PC-9 (cell line): ENCODE data around the gene THAP12. TPM values are rescaled to one million over a fixed set of nuclear protein-coding genes. Genes with fewer than 3 reads are reported as not detected.

ENCODE experiments used
- BruUV-seq: library from RNA; stranded (reverse); fragments of 400-500 nt; replicated peaks from 2 replicates; lab custom pipeline; 2021; lab: Mats Ljungman, UMichigan
- CTCF ChIA-PET: fragments of 300-600 bp; sonication (Branson Sonifier 250); formaldehyde crosslinking; loops from one replicate; lab custom pipeline; 2022; ENCODE audit warnings: antibody characterized with exemption; lab: Charles Lee
- POLR2A ChIA-PET: fragments of 300-600 bp; sonication (Branson Sonifier 250); formaldehyde crosslinking; loops from one replicate; lab custom pipeline; 2022; ENCODE audit warnings: antibody characterized with exemption; ENCODE audit not compliant: unreplicated experiment; lab: Charles Lee
- DNase-seq, 2 experiments: peaks; one replicate each; pipeline versions ENCODE4 v3.0.0 to v3.0.0-alpha.2; 2015 to 2022; ENCODE audit warnings: mixed read lengths in 1 of 2
- H2AFZ ChIP-seq: fragments of 200-600 bp; sonication (generic); 2 replicates; pipeline ENCODE4 v1.8.1; 2017; ENCODE audit warnings: antibody characterized with exemption
- H3F3A ChIP-seq: fragments of 200-600 bp; sonication (generic); 2 replicates; pipeline ENCODE4 v1.8.1; 2017; ENCODE audit warnings: antibody characterized with exemption, mild to moderate bottlenecking, low read depth; ENCODE audit not compliant: insufficient read depth
- H3K27ac ChIP-seq: fragments of 200-600 bp; sonication (generic); 2 replicates; pipeline ENCODE4 v1.6.1; 2016; ENCODE audit warnings: mixed run types
- H3K27me3 ChIP-seq: fragments of 200-600 bp; sonication (generic); 2 replicates; pipeline ENCODE4 v1.6.1; 2016; ENCODE audit warnings: low read depth, mixed run types; ENCODE audit not compliant: insufficient read depth
- H3K36me3 ChIP-seq: fragments of 200-600 bp; sonication (generic); 2 replicates; pipeline ENCODE4 v1.6.1; 2016; ENCODE audit warnings: low read depth, mixed run types
- H3K4me1 ChIP-seq: fragments of 200-600 bp; sonication (generic); replicated peaks from 2 replicates; pipeline ENCODE4 v1.6.1; 2016; ENCODE audit warnings: mixed run types; ENCODE audit not compliant: insufficient read depth
- H3K4me2 ChIP-seq: fragments of 200-600 bp; sonication (generic); 2 replicates; pipeline ENCODE4 v1.6.1; 2017; ENCODE audit warnings: mixed run types
- H3K4me3 ChIP-seq: fragments of 200-600 bp; sonication (generic); 2 replicates; pipeline ENCODE4 v1.6.1; 2016; ENCODE audit warnings: mixed run types
- H3K79me2 ChIP-seq: fragments of 200-600 bp; sonication (generic); 2 replicates; pipeline ENCODE4 v1.6.1; 2017; ENCODE audit warnings: low read depth, mixed run types
- H3K9me2 ChIP-seq: fragments of 200-600 bp; sonication (generic); 2 replicates; pipeline ENCODE4 v1.8.1; 2017; ENCODE audit warnings: mild to moderate bottlenecking; ENCODE audit not compliant: insufficient read depth
- H3K9me3 ChIP-seq: fragments of 200-600 bp; sonication (generic); 2 replicates; pipeline ENCODE4 v1.8.1; 2016; ENCODE audit warnings: low read depth; ENCODE audit not compliant: insufficient read depth
- H4K20me1 ChIP-seq: fragments of 200-600 bp; sonication (generic); 2 replicates; pipeline ENCODE4 v1.8.1; 2017; ENCODE audit not compliant: insufficient read depth
- EZH2 ChIP-seq: fragments of 200-600 bp; sonication (generic); IDR thresholded peaks from 2 replicates; pipeline ENCODE4 v1.8.0; 2017; ENCODE audit warnings: antibody characterized with exemption, low read depth
- intact Hi-C: fragments of 100-400 bp; cut with micrococcal nuclease; formaldehyde crosslinking; loops from one replicate; pipeline ENCODE4 v1.10.0; 2022; ENCODE audit not compliant: unreplicated experiment
- total RNA-seq: library from RNA; stranded (reverse); gene quantifications from 2 replicates; pipeline ENCODE4 v1.2.3, GENCODE V29; 2021
- TF ChIP-seq, protein P1 (sequence below): fragments of 200-600 bp; sonication (generic); conservative IDR thresholded peaks from 2 replicates; pipeline ENCODE4 v1.6.1; 2017; ENCODE audit warnings: mixed run types, antibody characterized with exemption, mild to moderate bottlenecking, moderate library complexity

THAP12 gene
- total RNA-seq, 1 experiment from 2014 or later, result 52.3 TPM

GRCh38 chr11:76362716-76363115 lies 18.2 kb downstream of the THAP12 start:
- no peak for TF ChIP-seq EZH2
- TF ChIP-seq, protein P1, sequence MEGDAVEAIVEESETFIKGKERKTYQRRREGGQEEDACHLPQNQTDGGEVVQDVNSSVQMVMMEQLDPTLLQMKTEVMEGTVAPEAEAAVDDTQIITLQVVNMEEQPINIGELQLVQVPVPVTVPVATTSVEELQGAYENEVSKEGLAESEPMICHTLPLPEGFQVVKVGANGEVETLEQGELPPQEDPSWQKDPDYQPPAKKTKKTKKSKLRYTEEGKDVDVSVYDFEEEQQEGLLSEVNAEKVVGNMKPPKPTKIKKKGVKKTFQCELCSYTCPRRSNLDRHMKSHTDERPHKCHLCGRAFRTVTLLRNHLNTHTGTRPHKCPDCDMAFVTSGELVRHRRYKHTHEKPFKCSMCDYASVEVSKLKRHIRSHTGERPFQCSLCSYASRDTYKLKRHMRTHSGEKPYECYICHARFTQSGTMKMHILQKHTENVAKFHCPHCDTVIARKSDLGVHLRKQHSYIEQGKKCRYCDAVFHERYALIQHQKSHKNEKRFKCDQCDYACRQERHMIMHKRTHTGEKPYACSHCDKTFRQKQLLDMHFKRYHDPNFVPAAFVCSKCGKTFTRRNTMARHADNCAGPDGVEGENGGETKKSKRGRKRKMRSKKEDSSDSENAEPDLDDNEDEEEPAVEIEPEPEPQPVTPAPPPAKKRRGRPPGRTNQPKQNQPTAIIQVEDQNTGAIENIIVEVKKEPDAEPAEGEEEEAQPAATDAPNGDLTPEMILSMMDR, result no peak
- H3K9me2 ChIP-seq, result no peaks in the 10 kb centered on the region
- H3K36me3 ChIP-seq, result no peaks in the 10 kb centered on the region
- no peaks in the 10 kb centered on the region for H3K27me3 ChIP-seq
- intact Hi-C loops, result no loop called here
- H3K27ac ChIP-seq, result no peak overlapping the region
- no peak overlapping the region for H3K4me3 ChIP-seq
- POLR2A ChIA-PET, result no interaction called here
- H2AFZ ChIP-seq, result no peak overlapping the region
- DNase-seq, result no peak
- no peaks in the 10 kb centered on the region for H3F3A ChIP-seq
- H3K4me1 ChIP-seq, result no peaks in the 10 kb centered on the region
- H4K20me1 ChIP-seq, result peaks cover 12% of the 10 kb centered on the region; the same call in 1 of the 2 replicates
- no peak overlapping the region for H3K4me2 ChIP-seq
- no peaks in the 10 kb centered on the region for H3K9me3 ChIP-seq
- peaks cover 29% of the 10 kb centered on the region for H3K79me2 ChIP-seq
- no TSS peak for BruUV-seq
- CTCF ChIA-PET, result no interaction called here

- Histone ChIP-seq H2AFZ (no peak overlapping the region), H3K9me3 (no peaks in the 10 kb centered on the region; the same call in 1 of the 2 replicates), H3K4me3 (no peak overlapping the region), H3K27ac (no peak overlapping the region), H3K9me2 (no peaks in the 10 kb centered on the region), H3K27me3 (no peaks in the 10 kb centered on the region), H4K20me1 (peaks cover 12% of the 10 kb centered on the region; the same call in 1 of the 2 replicates), H3K4me1 (no peaks in the 10 kb centered on the region), H3K36me3 (no peaks in the 10 kb centered on the region), H3F3A (no peaks in the 10 kb centered on the region), H3K4me2 (no peak overlapping the region), H3K79me2 (peaks cover 20% of the 10 kb centered on the region)
- TF ChIP-seq EZH2, result no peak
- TF ChIP-seq, protein P1, result no peak
- ChIA-PET POLR2A (interaction anchor here (0.7 kb wide), 1 partner anchor 67 kb away, joined by 3 read pairs; no protein-coding TSS in a partner anchor), CTCF (no interaction called here)
- no TSS peak for BruUV-seq
- intact Hi-C loops, result no loop called here
- no peak for DNase-seq
Measured at GRCh38 chr11:76361776-76362175, 19.2 kb downstream of the THAP12 start.

DNA sequence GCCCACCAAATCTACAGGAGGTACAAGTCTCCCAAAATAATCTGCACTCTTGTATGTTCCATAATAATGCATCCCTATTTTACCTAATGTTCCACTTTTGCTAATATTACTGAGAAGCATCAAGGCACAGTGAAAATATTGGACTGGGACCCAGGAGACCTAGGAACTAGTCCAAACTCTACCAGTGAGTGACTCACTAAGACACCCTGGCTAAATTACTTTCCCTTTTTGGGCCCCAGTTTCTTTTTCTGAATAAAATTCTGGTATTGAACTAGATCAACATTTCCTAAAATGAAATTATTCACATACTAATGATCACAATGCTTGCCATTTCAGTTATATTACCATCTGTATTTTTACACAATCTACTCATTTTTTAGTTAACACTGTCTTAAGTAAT lies 19.6 kb downstream of the THAP12 start:
- Histone ChIP-seq H3K9me3 (no peaks in the 10 kb centered on the region; the same call in 1 of the 2 replicates), H3K4me2 (no peak overlapping the region), H2AFZ (no peak overlapping the region), H3K27ac (no peak overlapping the region), H3K4me3 (no peak overlapping the region), H3K36me3 (no peaks in the 10 kb centered on the region), H3K27me3 (no peaks in the 10 kb centered on the region), H3K79me2 (peaks cover 16% of the 10 kb centered on the region), H3K4me1 (no peaks in the 10 kb centered on the region), H3K9me2 (no peaks in the 10 kb centered on the region), H3F3A (no peaks in the 10 kb centered on the region), H4K20me1 (peaks cover 7% of the 10 kb centered on the region; the same call in 1 of the 2 replicates)
- no TSS peak for BruUV-seq
- DNase-seq, result no peak
- intact Hi-C loops, result no loop called here
- CTCF ChIA-PET, result no interaction called here
- POLR2A ChIA-PET, result no interaction called here
- TF ChIP-seq EZH2, result no peak
- TF ChIP-seq, protein P1, result no peak
